ENCODE results near the gene SIGLEC8. TPM values are rescaled to one million over a fixed set of nuclear protein-coding genes. Genes with fewer than 3 reads are reported as not detected.
"Not testable (repeated sequence)": the region's sequence is repeated elsewhere in the genome, so short reads cannot be mapped to it uniquely, and the experiment has no call there.

Gene SIGLEC8
- total RNA-seq, 1 donor from 2014 or later: not detected

- TF ChIP-seq CTCF (conservative IDR thresholded peaks at IDR 0.05): no peak
- Mint-ChIP-seq H3K4me1 (no peaks in the 10 kb centered on the region), H3K27me3 (ENCODE audit: low read depth) (peaks cover 57% of the 10 kb centered on the region), H3K9me3 (no peaks in the 10 kb centered on the region), H3K27ac (ENCODE audit: unreplicated experiment) (no peak overlapping the region), H3K36me3 (ENCODE audit: low read depth) (no peaks in the 10 kb centered on the region), H3K4me3 (no peak overlapping the region)
- no peak for DNase-seq (ENCODE audit: low read depth, low spot score)
Measured at GRCh38 chr19:51448411-51449016, 9.7 kb downstream of the SIGLEC8 start.

- TF ChIP-seq CTCF (conservative IDR thresholded peaks at IDR 0.05): no peak
- peaks cover 62% of the 10 kb centered on the region for H3K27me3 Mint-ChIP-seq (ENCODE audit: low read depth)
- no peak overlapping the region for H3K27ac Mint-ChIP-seq (ENCODE audit: unreplicated experiment)
- H3K36me3 Mint-ChIP-seq (ENCODE audit: low read depth): no peaks in the 10 kb centered on the region
- no peak overlapping the region for H3K4me3 Mint-ChIP-seq
- no peak for DNase-seq (ENCODE audit: low read depth, low spot score)
- no peaks in the 10 kb centered on the region for H3K9me3 Mint-ChIP-seq
- no peaks in the 10 kb centered on the region for H3K4me1 Mint-ChIP-seq
Measured at GRCh38 chr19:51448011-51448410, 10.2 kb downstream of the SIGLEC8 start.

- H3K4me3 Mint-ChIP-seq; DNase-seq (ENCODE audit: low read depth, low spot score); H3K4me1 Mint-ChIP-seq; H3K36me3 Mint-ChIP-seq (ENCODE audit: low read depth); H3K27ac Mint-ChIP-seq (ENCODE audit: unreplicated experiment); H3K9me3 Mint-ChIP-seq: not testable (repeated sequence)
- peaks cover 64% of the 10 kb centered on the region for H3K27me3 Mint-ChIP-seq (ENCODE audit: low read depth)
Measured at GRCh38 chr19:51447510-51447909, 10.7 kb downstream of the SIGLEC8 start.

- DNase-seq (ENCODE audit: low read depth, low spot score): no peak
- Mint-ChIP-seq H3K27me3 (ENCODE audit: low read depth) (peaks cover 82% of the 10 kb centered on the region), H3K4me1 (no peaks in the 10 kb centered on the region), H3K9me3 (no peaks in the 10 kb centered on the region), H3K27ac (ENCODE audit: unreplicated experiment) (no peak overlapping the region), H3K4me3 (no peak overlapping the region), H3K36me3 (ENCODE audit: low read depth) (no peaks in the 10 kb centered on the region)
- TF ChIP-seq CTCF (conservative IDR thresholded peaks at IDR 0.05): no peak
Measured at GRCh38 chr19:51441410-51442390, 16.6 kb downstream of the SIGLEC8 start.

- Mint-ChIP-seq H3K36me3 (ENCODE audit: low read depth) (no peaks in the 10 kb centered on the region), H3K4me1 (no peaks in the 10 kb centered on the region), H3K27me3 (ENCODE audit: low read depth) (peaks cover 87% of the 10 kb centered on the region), H3K27ac (ENCODE audit: unreplicated experiment) (no peak overlapping the region), H3K4me3 (no peak overlapping the region), H3K9me3 (no peaks in the 10 kb centered on the region)
- no peak for DNase-seq (ENCODE audit: low read depth, low spot score)
- TF ChIP-seq CTCF (conservative IDR thresholded peaks at IDR 0.05): no peak
Measured at GRCh38 chr19:51440846-51441409, 17.3 kb downstream of the SIGLEC8 start.

Data from neural crest cell (in vitro differentiated cells).